ENCODE measurements around the gene MGMT.

DNA sequence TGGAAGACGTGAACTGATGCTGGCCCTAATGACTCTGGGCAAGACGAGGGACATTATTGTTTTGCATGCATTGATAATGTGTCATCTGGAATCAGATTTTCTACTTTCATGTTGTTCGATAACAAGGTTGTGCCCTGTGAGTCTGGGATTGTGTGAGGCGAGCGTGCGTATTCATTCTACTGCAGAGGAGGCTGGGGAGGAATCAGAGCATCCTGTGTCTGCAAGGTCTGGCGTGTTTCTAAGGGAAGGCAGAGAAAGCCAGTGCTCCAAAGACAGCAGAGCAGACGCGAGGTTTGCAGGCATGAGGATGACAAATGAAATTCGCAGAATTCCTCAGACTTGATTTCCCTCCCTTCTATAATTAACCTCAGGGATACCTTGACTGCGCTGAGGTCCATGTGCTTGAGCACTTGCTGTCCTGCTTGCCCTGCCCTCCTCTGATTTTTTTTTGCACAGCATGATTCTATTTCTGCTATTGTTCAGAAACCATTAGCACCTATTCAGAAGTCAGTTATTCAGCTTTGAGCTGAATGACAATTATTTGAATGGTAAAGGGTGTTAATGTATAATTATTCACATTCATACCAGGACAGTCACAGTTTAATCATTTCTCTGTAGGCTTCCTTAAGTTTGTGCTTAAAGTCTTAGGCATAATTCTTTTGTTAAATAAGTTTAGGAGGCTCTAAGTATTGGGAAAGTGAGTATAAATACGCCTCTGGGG, 263.4 kb downstream of the MGMT start:
- TF ChIP-seq ZNF408 (CRISPR knock-in tag; IDR thresholded peaks at IDR 0.05; ENCODE audit: low read depth) (no peak), SRSF9 (IDR thresholded peaks at IDR 0.05; ENCODE audit: borderline replicate concordance, low read depth, low read length) (no peak), ELK1 (CRISPR knock-in tag; IDR thresholded peaks at IDR 0.05) (no peak), TEAD2 (tag; IDR thresholded peaks at IDR 0.05) (no peak), FOXM1 (IDR thresholded peaks at IDR 0.05; ENCODE audit: low read depth) (no peak), FOXM1 (CRISPR knock-in tag; IDR thresholded peaks at IDR 0.05; ENCODE audit: low read depth) (no peak), ZBTB49 (CRISPR knock-in tag; IDR thresholded peaks at IDR 0.05; ENCODE audit: borderline replicate concordance) (no peak), NR3C1 (CRISPR knock-in tag; IDR thresholded peaks at IDR 0.05) (no peak), ZBTB26 (CRISPR knock-in tag; IDR thresholded peaks at IDR 0.05) (no peak), STAT5B (CRISPR knock-in tag; IDR thresholded peaks at IDR 0.05) (no peak), YY1 (IDR thresholded peaks at IDR 0.05; ENCODE audit: borderline replicate concordance in 1 of 3, control insufficient read depth in 1 of 3, extremely low read depth in 1 of 3, insufficient read depth in 3 of 3, insufficient read length in 1 of 3, insufficient replicate concordance in 2 of 3, low read depth in 1 of 3, low read length in 2 of 3) (no peak), POLR2AphosphoS5 (IDR thresholded peaks at IDR 0.05; ENCODE audit: control insufficient read depth, insufficient read depth, low read depth, low read length) (no peak)

Data from K562 (cell line).